K562 (cell line): ENCODE measurements around the gene USP15. TPM values are rescaled to one million over a fixed set of nuclear protein-coding genes. Genes with fewer than 3 reads are reported as not detected.

Experiments used
- ARID3A ChIP-seq: IDR thresholded peaks from 2 replicates; pipeline ENCODE4 v1.6.1; 2012; ENCODE audit warnings: low read depth, low read length, improper control_type of control experiment, borderline replicate concordance
- CHAMP1 ChIP-seq: fragments of 450-650 bp; IDR thresholded peaks from 2 replicates; pipeline ENCODE4 v1.6.1; 2016; ENCODE audit warnings: mild to moderate bottlenecking
- CREB1 ChIP-seq, 2 experiments: sonication (generic) in 1 of 2; formaldehyde crosslinking in 1 of 2; IDR thresholded peaks; 2 replicates each; pipeline versions ENCODE4 v1.6.1 to v1.8.0; 2012 to 2022; ENCODE audit warnings: inconsistent platforms in 1 of 2, mild to moderate bottlenecking in 1 of 2, missing genetic modification reagents in 1 of 2, moderate library complexity in 1 of 2
- KAT8 ChIP-seq: fragments of 450-650 bp; IDR thresholded peaks from 2 replicates; pipeline ENCODE4 v1.6.1; 2016; ENCODE audit warnings: low read depth, mild to moderate bottlenecking
- MAFK ChIP-seq: IDR thresholded peaks from 2 replicates; pipeline ENCODE4 v1.6.1; 2011; ENCODE audit warnings: low read length, improper control_type of control experiment
- MTA2 ChIP-seq: fragments of 450-650 bp; IDR thresholded peaks from 2 replicates; pipeline ENCODE4 v1.6.1; 2016; ENCODE audit warnings: low read depth
- NEUROD1 ChIP-seq: fragments of 150-350 bp; IDR thresholded peaks from 2 replicates; pipeline ENCODE4 v1.6.1; 2014; ENCODE audit warnings: borderline replicate concordance, low read length, low read depth; ENCODE audit not compliant: partially characterized antibody
- NONO ChIP-seq, 2 experiments: fragments of 200-400 bp in 1 of 2; fragments of 450-650 bp in 1 of 2; formaldehyde crosslinking in 1 of 2; IDR thresholded peaks; 2 replicates each; pipeline ENCODE4 v1.6.1; 2017; ENCODE audit warnings: low read depth in 2 of 2, mild to moderate bottlenecking in 2 of 2, moderate library complexity in 2 of 2, low read length in 1 of 2
- PRDM10 ChIP-seq: fragments of 450-650 bp; IDR thresholded peaks from 2 replicates; pipeline ENCODE4 v1.6.1; 2018; ENCODE audit not compliant: partially characterized antibody
- PTRF ChIP-seq: fragments of 450-650 bp; IDR thresholded peaks from 2 replicates; pipeline ENCODE4 v1.6.1; 2016; ENCODE audit warnings: mild to moderate bottlenecking, missing genetic modification characterization, missing compliant biosample characterization
- RFX5 ChIP-seq: IDR thresholded peaks from 2 replicates; pipeline ENCODE4 v1.6.1; 2011; ENCODE audit warnings: low read depth, mild to moderate bottlenecking, improper control_type of control experiment, low read length
- TCF3 ChIP-seq: sonication (generic); formaldehyde crosslinking; IDR thresholded peaks from 2 replicates; pipeline ENCODE4 v1.4.0; 2020; ENCODE audit warnings: mild to moderate bottlenecking, missing genetic modification reagents
- THAP7 ChIP-seq: fragments of 250-450 bp; sonication (Bioruptor Pico); IDR thresholded peaks from 2 replicates; pipeline ENCODE4 v1.5.0; 2021
- ZBTB2 ChIP-seq: fragments of 450-650 bp; IDR thresholded peaks from 2 replicates; pipeline ENCODE4 v1.6.1; 2016; ENCODE audit warnings: antibody characterized with exemption
- polyA plus RNA-seq, 8 experiments: library from polyadenylated mRNA; depleted of rRNA in 4 of 8; stranded (reverse) in 5 of 8; unstranded in 3 of 8; fragments of >200 nt; fragmentation: Nextera tagmentation in 2 of 8; fragmentation: Illumina TruSeq in 1 of 8; extraction: Ambion mirVana in 2 of 8; extraction: Trizol in 1 of 8; gene quantifications; 2 replicates each; pipeline versions ENCODE4 v1.2.1 to v1.2.3, GENCODE V29; 2011 to 2014; ENCODE audit warnings: inconsistent platforms in 1 of 8, missing spikeins in 1 of 8
- total RNA-seq, 7 experiments: library from RNA; depleted of rRNA in 6 of 7; stranded (reverse); fragments of >200 nt in 6 of 7; fragmentation: Illumina TruSeq in 2 of 7; extraction: Trizol in 2 of 7; gene quantifications; 2 replicates each; pipeline versions ENCODE4 v1.2.1 to v1.2.3, GENCODE V29; 2011 to 2021; ENCODE audit warnings: low replicate concordance in 1 of 7

The USP15 gene
- total and polyA plus RNA-seq, 9 of the 15 experiments (the other 6 are each of a cell fraction or from before 2014, with no cell fraction given), result 140 to 272 (median 182) TPM

GRCh38 chr12:62250671-62251608 is 9.3 kb upstream of the USP15 start (continued):
- TF ChIP-seq PTRF (tag), result no peak
- TF ChIP-seq NONO (IDR thresholded peaks at IDR 0.05; ENCODE audit: low read depth in 2 of 2, low read length in 1 of 2), result no peak
- peak; percentile 70 for TF ChIP-seq CHAMP1
- peak; percentile 53; the same call in 1 of the 2 replicates for TF ChIP-seq ARID3A
- peak; percentile 24; the same call in 1 of the 2 replicates for TF ChIP-seq ZBTB2
- peak; percentile 52 for TF ChIP-seq PRDM10
- TF ChIP-seq RFX5, result no peak
- TF ChIP-seq KAT8, result no peak
- no peak for TF ChIP-seq THAP7 (CRISPR knock-in tag)
- TF ChIP-seq NEUROD1, result no peak
- peak; percentile 54; the same call in 1 of the 2 replicates for TF ChIP-seq MTA2
- TF ChIP-seq MAFK, result peak; percentile 83
- TF ChIP-seq TCF3, result peak; percentile 70
- peak; percentile 42; the same call in 1 of the 2 replicates for TF ChIP-seq CREB1 (IDR thresholded peaks at IDR 0.05)
- no peak for TF ChIP-seq CREB1 (CRISPR knock-in tag; IDR thresholded peaks at IDR 0.05)
